CD4-positive, alpha-beta memory T cell (primary cell): ENCODE data around the gene PLAAT1. TPM values are rescaled to one million over a fixed set of nuclear protein-coding genes. Genes with fewer than 3 reads are reported as not detected.
A peak's percentile ranks its signal among the peaks of the same experiment; 100 is the strongest.

ENCODE experiments used
- CTCF ChIA-PET: fragments of 350-600 bp; sonication (Branson Sonifier 250); formaldehyde crosslinking; loops from one replicate; lab custom pipeline; 2021; ENCODE audit warnings: inconsistent platforms; ENCODE audit not compliant: partially characterized antibody; lab: Charles Lee
- POLR2A ChIA-PET: fragments of 350-600 bp; sonication (Branson Sonifier 250); formaldehyde crosslinking; loops from one replicate; lab custom pipeline; 2021; ENCODE audit not compliant: partially characterized antibody; lab: Charles Lee
- DNase-seq, 5 donors: peaks; one replicate each; pipeline versions ENCODE4 v3.0.0 to v3.0.0-alpha.2; 2020 to 2022; ENCODE audit warnings: mixed read lengths in 1 of 5
- H3K27ac ChIP-seq: one replicate; pipeline ENCODE4 v1.7.0; 2013; ENCODE audit warnings: low read depth, low read length
- H3K27me3 ChIP-seq: 2 replicates; pipeline ENCODE4 v1.7.0; 2013; ENCODE audit warnings: mild to moderate bottlenecking, low read length, moderate library complexity; ENCODE audit not compliant: insufficient read depth
- H3K36me3 ChIP-seq: 2 replicates; pipeline ENCODE4 v1.7.0; 2013; ENCODE audit warnings: mild to moderate bottlenecking, low read length, moderate library complexity; ENCODE audit not compliant: insufficient read depth
- H3K4me1 ChIP-seq: 2 replicates; pipeline ENCODE4 v1.7.0; 2013; ENCODE audit warnings: mild to moderate bottlenecking, low read length, moderate library complexity; ENCODE audit not compliant: insufficient read depth
- H3K4me3 ChIP-seq, 2 donors: one replicate each; pipeline ENCODE4 v1.7.0; 2013; ENCODE audit warnings: low read length in 2 of 2, mild to moderate bottlenecking in 1 of 2
- H3K9me3 ChIP-seq, 2 donors: one replicate each; pipeline ENCODE4 v1.7.0; 2013; ENCODE audit warnings: low read length in 2 of 2, control low read depth in 1 of 2; ENCODE audit not compliant: control insufficient read depth in 1 of 2
- H3K27ac Mint-ChIP-seq, 7 donors: one replicate each; pipeline ENCODE4 v1.8.0; 2020 to 2021; ENCODE audit warnings: mixed read lengths in 7 of 7, mild to moderate bottlenecking in 6 of 7, inconsistent platforms in 3 of 7, moderate library complexity in 3 of 7
- H3K27me3 Mint-ChIP-seq, 2 donors: one replicate each; pipeline ENCODE4 v1.8.0; 2020 to 2021; ENCODE audit warnings: mixed read lengths in 2 of 2
- H3K36me3 Mint-ChIP-seq, 2 donors: one replicate each; pipeline ENCODE4 v1.8.0; 2020 to 2021; ENCODE audit warnings: mixed read lengths in 2 of 2, inconsistent platforms in 1 of 2, mild to moderate bottlenecking in 1 of 2
- H3K4me1 Mint-ChIP-seq, 4 donors: one replicate each; pipeline ENCODE4 v1.8.0; 2020 to 2021; ENCODE audit warnings: mixed read lengths in 4 of 4, mild to moderate bottlenecking in 1 of 4
- H3K4me3 Mint-ChIP-seq, 8 donors: one replicate each; pipeline ENCODE4 v1.8.0; 2020 to 2021; ENCODE audit warnings: mixed read lengths in 8 of 8, mild to moderate bottlenecking in 7 of 8, moderate library complexity in 6 of 8, inconsistent platforms in 3 of 8
- H3K9me3 Mint-ChIP-seq, 8 donors: one replicate each; pipeline ENCODE4 v1.8.0; 2020 to 2021; ENCODE audit warnings: mixed read lengths in 8 of 8, mild to moderate bottlenecking in 5 of 8, inconsistent platforms in 3 of 8, moderate library complexity in 1 of 8
- intact Hi-C: fragments of 100-400 bp; cut with micrococcal nuclease; formaldehyde crosslinking; loops from one replicate; pipeline ENCODE4 v1.15.1; 2023
- polyA plus RNA-seq, 2 donors: library from polyadenylated mRNA; unstranded; fragments of 300-500 nt; fragmentation: Illumina TruSeq; gene quantifications; one replicate each; pipeline ENCODE4 v1.2.3, GENCODE V29; 2021
- total RNA-seq, 2 experiments: library from RNA; stranded (reverse); gene quantifications; one replicate each; pipeline ENCODE4 v1.2.3, GENCODE V29; 2021

PLAAT1 gene
- not detected for total RNA-seq
- polyA plus RNA-seq, result not detected

GRCh38 chr3:193240850-193241706 lies at the start of gene PLAAT1:
PLAAT1 (plus strand) TSS chr3:193241222; CDS start chr3:193255651, 14,429 bp downstream.
- H3K36me3 Mint-ChIP-seq, result no peaks in the 10 kb centered on the region
- peaks cover 0 to 4% (median 2%) of the 10 kb centered on the region in 4 donors for H3K4me1 Mint-ChIP-seq
- intact Hi-C loops, result no loop called here
- no peaks in the 10 kb centered on the region for H3K36me3 ChIP-seq
- H3K4me3 Mint-ChIP-seq, result peak within 1 kb of the TSS in 6 of 8 donors; percentile 21 to 70 (median 46)
- CTCF ChIA-PET, result no interaction called here
- POLR2A ChIA-PET, result no interaction called here
- no peak for DNase-seq
- no peaks in the 10 kb centered on the region for H3K27me3 ChIP-seq
- peaks cover 0 to 5% (median under 1%) of the 10 kb centered on the region in 8 donors for H3K9me3 Mint-ChIP-seq
- H3K27ac ChIP-seq, result no peak within 1 kb of the TSS
- H3K9me3 ChIP-seq, result no peaks in the 10 kb centered on the region
- peak within 1 kb of the TSS in 1 of 7 donors; percentile 64 for H3K27ac Mint-ChIP-seq
- H3K4me1 ChIP-seq, result no peaks in the 10 kb centered on the region
- H3K4me3 ChIP-seq, result no peak within 1 kb of the TSS
- peaks cover 20 to 29% of the 10 kb centered on the region in 2 donors for H3K27me3 Mint-ChIP-seq

DNA sequence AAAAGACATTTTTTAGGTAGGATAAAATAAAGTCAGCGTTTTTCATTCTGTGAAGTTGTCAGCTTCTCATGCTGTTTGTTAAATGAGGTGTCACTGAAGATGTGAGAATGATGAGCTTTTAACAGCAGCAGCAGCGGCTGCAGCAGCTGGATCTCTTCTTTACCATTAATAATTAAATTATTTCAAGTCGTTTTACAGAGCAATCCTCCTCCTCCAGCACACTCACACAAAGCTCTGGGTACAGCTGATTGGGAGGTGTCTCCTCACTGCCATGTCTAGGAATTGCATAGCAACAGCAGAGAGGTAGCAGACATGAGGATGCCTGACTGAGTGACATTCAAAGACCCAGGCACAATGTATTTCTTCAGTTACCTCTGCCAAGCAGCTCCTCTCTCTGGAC lies 46.7 kb upstream of the PLAAT1 start:
- H3K9me3 ChIP-seq, result no peaks in the 10 kb centered on the region
- H3K27me3 ChIP-seq, result no peaks in the 10 kb centered on the region
- Mint-ChIP-seq H3K9me3 (peaks cover 0 to 2% (median 0%) of the 10 kb centered on the region in 8 donors), H3K27ac (no peak overlapping the region), H3K4me1 (no peaks in the 10 kb centered on the region), H3K36me3 (no peaks in the 10 kb centered on the region), H3K4me3 (no peak overlapping the region), H3K27me3 (peaks cover 0 to 3% of the 10 kb centered on the region in 2 donors)
- H3K4me1 ChIP-seq, result no peaks in the 10 kb centered on the region
- POLR2A ChIA-PET, result no interaction called here
- CTCF ChIA-PET, result no interaction called here
- H3K27ac ChIP-seq, result no peak overlapping the region
- DNase-seq, result no peak
- H3K36me3 ChIP-seq, result no peaks in the 10 kb centered on the region
- intact Hi-C loops, result no loop called here
- H3K4me3 ChIP-seq, result no peak overlapping the region

DNA sequence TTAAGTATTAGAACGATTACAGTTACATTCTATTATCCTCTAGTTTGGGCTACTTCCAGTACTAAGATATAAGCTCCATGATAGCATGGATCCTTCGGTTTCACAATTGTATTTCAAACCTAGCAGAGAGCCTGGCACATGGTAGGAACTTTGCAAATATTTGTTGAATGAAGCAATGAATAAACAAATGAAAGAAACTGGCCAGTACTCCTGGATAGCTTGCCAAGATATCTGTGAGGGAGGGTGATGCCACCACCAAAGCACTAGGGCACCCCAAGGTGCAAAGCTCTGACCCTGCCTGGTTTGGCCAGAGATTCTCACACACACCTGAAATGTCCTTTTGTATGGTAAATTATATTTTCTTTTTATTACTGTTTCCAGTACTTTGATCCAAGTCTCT lies 44.3 kb upstream of the PLAAT1 start:
- no peak for DNase-seq
- H3K4me1 Mint-ChIP-seq, result no peaks in the 10 kb centered on the region
- ChIA-PET POLR2A (no interaction called here), CTCF (no interaction called here)
- intact Hi-C loops, result no loop called here
- Histone ChIP-seq H3K4me1 (no peaks in the 10 kb centered on the region), H3K9me3 (no peaks in the 10 kb centered on the region), H3K27ac (no peak overlapping the region), H3K27me3 (no peaks in the 10 kb centered on the region), H3K4me3 (no peak overlapping the region), H3K36me3 (no peaks in the 10 kb centered on the region)
- no peaks in the 10 kb centered on the region for H3K36me3 Mint-ChIP-seq
- peaks cover 0 to 2% (median 0%) of the 10 kb centered on the region in 8 donors for H3K9me3 Mint-ChIP-seq
- peaks cover 0 to 1% of the 10 kb centered on the region in 2 donors for H3K27me3 Mint-ChIP-seq
- no peak overlapping the region for H3K27ac Mint-ChIP-seq
- no peak overlapping the region for H3K4me3 Mint-ChIP-seq

- Histone ChIP-seq H3K9me3 (no peaks in the 10 kb centered on the region), H3K4me3 (no peak overlapping the region), H3K27ac (no peak overlapping the region), H3K36me3 (no peaks in the 10 kb centered on the region), H3K27me3 (no peaks in the 10 kb centered on the region), H3K4me1 (no peaks in the 10 kb centered on the region)
- DNase-seq, result no peak
- intact Hi-C loops, result no loop called here
- CTCF ChIA-PET, result no interaction called here
- Mint-ChIP-seq H3K27me3 (peaks cover 0 to 2% of the 10 kb centered on the region in 2 donors), H3K9me3 (peaks cover 0 to 4% (median 0%) of the 10 kb centered on the region in 8 donors), H3K36me3 (no peaks in the 10 kb centered on the region), H3K4me1 (no peaks in the 10 kb centered on the region), H3K4me3 (no peak overlapping the region), H3K27ac (no peak overlapping the region)
- POLR2A ChIA-PET, result no interaction called here
These were observed 33.4 kb upstream of the PLAAT1 start for GRCh38 chr3:193207290-193208273.

GRCh38 chr3:193210618-193211017 lies 30.4 kb upstream of the PLAAT1 start:
- Mint-ChIP-seq H3K36me3 (no peaks in the 10 kb centered on the region), H3K9me3 (peaks cover 0 to 4% (median 0%) of the 10 kb centered on the region in 8 donors), H3K4me3 (no peak overlapping the region), H3K27ac (no peak overlapping the region), H3K4me1 (no peaks in the 10 kb centered on the region), H3K27me3 (peaks cover 1 to 2% of the 10 kb centered on the region in 2 donors)
- intact Hi-C loops, result no loop called here
- Histone ChIP-seq H3K9me3 (no peaks in the 10 kb centered on the region), H3K27ac (no peak overlapping the region), H3K36me3 (no peaks in the 10 kb centered on the region), H3K27me3 (no peaks in the 10 kb centered on the region), H3K4me1 (no peaks in the 10 kb centered on the region), H3K4me3 (no peak overlapping the region)
- ChIA-PET POLR2A (no interaction called here), CTCF (no interaction called here)
- no peak for DNase-seq

- Mint-ChIP-seq H3K4me3 (no peak overlapping the region), H3K27me3 (peaks cover 1 to 2% of the 10 kb centered on the region in 2 donors), H3K36me3 (no peaks in the 10 kb centered on the region), H3K4me1 (no peaks in the 10 kb centered on the region), H3K9me3 (peaks cover 0 to 4% (median 0%) of the 10 kb centered on the region in 8 donors), H3K27ac (no peak overlapping the region)
- Histone ChIP-seq H3K4me1 (no peaks in the 10 kb centered on the region), H3K4me3 (no peak overlapping the region), H3K27ac (no peak overlapping the region), H3K36me3 (no peaks in the 10 kb centered on the region), H3K27me3 (no peaks in the 10 kb centered on the region), H3K9me3 (no peaks in the 10 kb centered on the region)
- intact Hi-C loops, result no loop called here
- DNase-seq, result no peak
- POLR2A ChIA-PET, result no interaction called here
- CTCF ChIA-PET, result no interaction called here
These were observed 29.8 kb upstream of the PLAAT1 start for GRCh38 chr3:193211173-193211572.

DNA sequence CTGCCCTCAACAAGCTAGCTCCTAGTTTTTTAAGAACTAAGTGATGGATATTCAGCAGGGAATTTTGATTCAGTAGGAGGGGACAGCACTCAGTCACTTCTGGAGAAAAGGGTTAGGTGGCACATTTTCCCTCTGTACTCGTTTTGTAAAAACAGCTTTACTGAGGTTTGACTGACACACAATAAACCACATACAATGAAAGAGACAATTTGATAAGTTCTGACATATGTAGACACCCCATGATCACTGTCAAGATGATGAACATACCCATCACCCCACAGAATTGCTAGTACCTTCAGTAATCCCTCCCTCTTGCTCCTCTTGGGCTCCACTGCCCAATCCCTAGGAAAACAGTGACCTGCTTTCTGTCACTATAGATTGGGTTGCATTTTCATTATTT lies 29.0 kb upstream of the PLAAT1 start:
- H3K4me1 ChIP-seq, result no peaks in the 10 kb centered on the region
- H3K4me1 Mint-ChIP-seq, result no peaks in the 10 kb centered on the region
- CTCF ChIA-PET, result no interaction called here
- no peak overlapping the region for H3K4me3 Mint-ChIP-seq
- H3K27ac Mint-ChIP-seq, result no peak overlapping the region
- H3K27me3 ChIP-seq, result no peaks in the 10 kb centered on the region
- no peaks in the 10 kb centered on the region for H3K36me3 ChIP-seq
- POLR2A ChIA-PET, result no interaction called here
- no peak overlapping the region for H3K4me3 ChIP-seq
- peaks cover 1 to 2% of the 10 kb centered on the region in 2 donors for H3K27me3 Mint-ChIP-seq
- no peaks in the 10 kb centered on the region for H3K36me3 Mint-ChIP-seq
- intact Hi-C loops, result no loop called here
- no peaks in the 10 kb centered on the region for H3K9me3 ChIP-seq
- no peak for DNase-seq
- H3K27ac ChIP-seq, result no peak overlapping the region
- peaks cover 0 to 4% (median 0%) of the 10 kb centered on the region in 8 donors for H3K9me3 Mint-ChIP-seq
